IPS-18c (cell line): Measurements from ENCODE around the gene C22orf39.
A peak's percentile ranks its signal among the peaks of the same experiment; 100 is the strongest.

Experiments
- H3K4me3 ChIP-seq: 2 replicates; pipeline ENCODE4 v1.7.0; 2013; ENCODE audit warnings: low read depth, mild to moderate bottlenecking, low read length, moderate library complexity; ENCODE audit not compliant: insufficient read depth
- H3K9me3 ChIP-seq: one replicate; pipeline ENCODE4 v1.6.1; 2013; ENCODE audit warnings: mild to moderate bottlenecking, low read length, moderate library complexity; ENCODE audit not compliant: control insufficient read depth, insufficient read depth

Gene C22orf39, protein sequence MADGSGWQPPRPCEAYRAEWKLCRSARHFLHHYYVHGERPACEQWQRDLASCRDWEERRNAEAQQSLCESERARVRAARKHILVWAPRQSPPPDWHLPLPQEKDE

DNA sequence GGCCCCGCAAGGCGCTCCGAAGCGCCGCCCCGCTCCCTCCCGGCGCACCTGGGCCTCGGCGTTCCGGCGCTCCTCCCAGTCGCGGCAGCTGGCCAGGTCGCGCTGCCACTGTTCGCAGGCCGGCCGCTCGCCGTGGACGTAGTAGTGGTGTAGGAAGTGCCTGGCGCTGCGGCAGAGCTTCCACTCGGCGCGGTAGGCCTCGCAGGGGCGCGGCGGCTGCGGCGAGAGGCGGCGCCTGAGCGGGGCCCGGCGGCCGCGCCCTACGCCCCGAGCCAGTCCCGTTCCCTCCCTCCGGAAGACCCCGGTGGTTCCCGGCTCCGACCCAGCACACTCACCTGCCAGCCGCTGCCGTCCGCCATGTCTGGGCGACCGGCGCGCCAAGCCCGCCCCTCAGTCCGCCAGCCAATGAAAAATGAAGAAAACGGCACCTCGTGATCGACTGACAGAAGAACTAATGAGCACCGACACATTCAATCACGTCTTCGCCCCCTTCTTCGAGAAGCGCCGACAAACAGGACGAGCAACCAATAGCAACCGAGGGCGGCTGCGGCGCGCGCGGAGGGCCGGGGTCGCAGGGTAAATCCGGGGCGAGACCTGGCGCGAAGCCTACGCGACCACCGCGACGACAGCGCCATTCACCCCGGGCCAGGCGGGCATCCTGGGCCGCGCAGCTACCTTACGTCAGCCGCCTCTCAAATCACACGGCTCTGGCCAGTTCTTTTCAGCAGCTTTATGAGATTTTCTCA lies at the start of gene C22orf39:
Gene C22orf39, minus strand, starts transcription at position 382 of the 746 bp plus-strand sequence. Its CDS starts 23 bp downstream, at position 359.
- H3K4me3 ChIP-seq = peak within 1 kb of the TSS; percentile 95
- no peaks in the 10 kb centered on the region for H3K9me3 ChIP-seq

DNA sequence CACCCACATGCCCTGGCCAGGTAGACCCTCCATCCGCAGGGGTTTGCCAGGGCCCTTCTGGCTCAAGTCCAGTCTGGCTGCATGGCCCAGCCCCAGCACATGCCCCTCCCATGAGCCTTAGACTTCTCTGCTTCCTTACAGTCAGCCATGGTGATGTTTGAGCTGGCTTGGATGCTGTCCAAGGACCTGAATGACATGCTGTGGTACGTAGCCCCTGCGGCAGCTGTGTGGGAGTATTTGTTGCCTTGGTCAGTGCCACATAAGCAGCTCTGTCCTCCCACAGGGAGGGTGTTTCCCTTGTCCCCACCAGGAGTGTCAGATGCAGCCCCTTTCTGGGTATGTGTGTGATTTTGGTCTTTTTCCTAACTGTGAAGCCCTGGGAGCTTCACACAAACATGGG lies 49.7 kb upstream of the C22orf39 start:
- Histone ChIP-seq H3K9me3 (no peaks in the 10 kb centered on the region), H3K4me3 (no peak overlapping the region)

DNA sequence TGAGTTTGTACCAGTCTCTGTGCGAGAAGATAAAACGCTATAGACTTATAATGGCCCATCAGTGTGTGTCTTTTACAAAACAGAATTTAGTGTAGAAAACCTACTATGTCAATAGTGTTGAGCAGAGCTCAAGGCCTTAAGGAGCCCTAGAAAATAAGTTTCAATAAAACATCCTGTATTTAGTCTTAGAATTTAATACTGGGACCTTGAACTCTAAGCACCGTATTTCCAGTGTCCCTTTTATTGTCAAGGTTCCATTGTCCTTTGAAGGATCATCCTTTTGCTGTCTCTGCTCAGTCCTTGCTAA lies 48.8 kb upstream of the C22orf39 start:
- H3K9me3 ChIP-seq = no peaks in the 10 kb centered on the region
- no peak overlapping the region for H3K4me3 ChIP-seq

DNA sequence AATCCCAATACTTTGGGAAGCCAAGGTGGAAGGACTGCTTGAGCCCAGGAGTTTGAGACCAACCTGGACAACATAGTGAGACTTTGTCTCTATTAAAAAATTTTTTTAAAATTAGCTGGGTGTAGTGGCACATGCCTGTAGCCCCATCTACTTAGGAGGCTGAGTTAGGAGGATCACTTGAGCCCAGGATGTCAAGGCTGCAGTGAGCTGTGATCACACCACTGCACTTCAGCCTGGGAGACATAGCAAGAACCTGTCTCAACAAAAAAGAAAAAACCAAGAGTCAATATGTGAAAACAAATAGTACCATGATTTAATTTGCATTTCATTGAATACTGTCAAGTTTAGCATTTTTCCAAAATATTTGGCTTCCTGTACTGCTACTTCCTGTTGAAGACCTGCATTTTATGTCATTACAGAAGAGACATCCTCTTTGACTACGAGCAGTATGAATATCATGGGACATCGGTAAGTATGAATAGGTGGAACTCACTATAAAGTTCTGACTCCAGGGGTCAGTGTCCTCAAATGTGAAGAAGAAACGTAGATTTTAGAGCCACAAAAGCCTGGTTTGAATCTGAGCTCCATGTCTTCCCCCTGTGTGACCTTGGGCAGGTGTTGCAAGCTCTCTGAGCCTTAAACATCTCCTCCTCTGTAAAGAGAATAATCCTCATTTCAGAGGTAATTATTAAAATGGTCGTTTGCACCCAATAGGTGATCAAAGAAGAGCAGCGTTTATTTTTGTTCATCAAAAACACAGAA lies 48.2 kb upstream of the C22orf39 start:
- Histone ChIP-seq H3K9me3 (no peaks in the 10 kb centered on the region), H3K4me3 (no peak overlapping the region)

DNA sequence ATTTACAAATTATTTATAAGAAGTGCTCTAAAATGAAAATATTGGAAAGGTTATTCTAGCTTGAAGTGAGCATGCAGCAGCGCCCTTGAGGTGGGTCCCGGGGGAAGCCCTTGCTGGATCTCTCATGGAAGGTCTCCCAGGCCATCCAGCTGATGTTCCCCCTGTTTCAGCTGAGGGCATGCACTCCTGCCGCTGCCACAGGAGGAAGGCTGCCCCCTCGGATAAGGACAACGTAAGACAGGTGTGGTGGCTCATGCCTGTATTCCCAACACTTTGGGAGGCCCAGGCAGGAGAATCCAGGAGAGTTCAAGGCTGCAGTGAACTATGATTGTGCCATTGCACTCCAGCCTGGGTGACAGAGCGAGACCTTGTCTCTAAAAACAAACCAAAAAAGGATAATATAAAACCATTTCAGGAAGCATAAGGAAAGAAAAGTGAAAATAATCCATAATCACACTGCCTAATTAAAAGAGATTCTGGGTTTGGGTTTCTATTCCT lies 47.2 kb upstream of the C22orf39 start:
- no peaks in the 10 kb centered on the region for H3K9me3 ChIP-seq

DNA sequence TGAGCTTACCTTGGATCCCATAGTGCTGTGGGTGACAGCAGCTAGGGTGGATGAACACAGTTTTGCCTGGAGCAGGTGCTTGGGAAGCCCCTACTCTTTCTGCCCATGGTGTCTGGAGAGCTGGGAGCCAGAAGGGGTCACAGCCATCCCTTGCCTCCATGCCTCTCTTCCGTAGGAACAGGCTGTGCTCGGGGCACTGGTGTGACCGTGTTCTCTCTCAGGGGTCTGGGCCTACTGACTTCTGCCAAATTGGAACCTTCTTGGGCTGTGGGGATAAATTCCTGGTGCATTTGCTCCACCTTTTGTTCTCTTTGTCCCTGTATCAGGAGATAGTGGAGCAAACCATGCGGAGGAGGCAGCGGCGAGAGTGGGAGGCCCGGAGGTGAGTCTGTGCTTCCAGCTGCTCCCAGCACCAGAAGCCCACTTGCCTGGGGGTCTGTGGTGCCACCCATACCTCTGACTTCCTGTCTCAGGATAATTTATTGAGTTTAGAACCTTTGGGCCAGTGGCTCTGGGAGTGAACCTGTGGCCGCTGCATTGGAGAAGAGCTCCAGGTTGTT lies 46.6 kb upstream of the C22orf39 start:
- Histone ChIP-seq H3K9me3 (no peaks in the 10 kb centered on the region), H3K4me3 (no peak overlapping the region)

More for the DNA sequence above, 47.2 kb upstream of the C22orf39 start:
- no peak overlapping the region for H3K4me3 ChIP-seq

DNA sequence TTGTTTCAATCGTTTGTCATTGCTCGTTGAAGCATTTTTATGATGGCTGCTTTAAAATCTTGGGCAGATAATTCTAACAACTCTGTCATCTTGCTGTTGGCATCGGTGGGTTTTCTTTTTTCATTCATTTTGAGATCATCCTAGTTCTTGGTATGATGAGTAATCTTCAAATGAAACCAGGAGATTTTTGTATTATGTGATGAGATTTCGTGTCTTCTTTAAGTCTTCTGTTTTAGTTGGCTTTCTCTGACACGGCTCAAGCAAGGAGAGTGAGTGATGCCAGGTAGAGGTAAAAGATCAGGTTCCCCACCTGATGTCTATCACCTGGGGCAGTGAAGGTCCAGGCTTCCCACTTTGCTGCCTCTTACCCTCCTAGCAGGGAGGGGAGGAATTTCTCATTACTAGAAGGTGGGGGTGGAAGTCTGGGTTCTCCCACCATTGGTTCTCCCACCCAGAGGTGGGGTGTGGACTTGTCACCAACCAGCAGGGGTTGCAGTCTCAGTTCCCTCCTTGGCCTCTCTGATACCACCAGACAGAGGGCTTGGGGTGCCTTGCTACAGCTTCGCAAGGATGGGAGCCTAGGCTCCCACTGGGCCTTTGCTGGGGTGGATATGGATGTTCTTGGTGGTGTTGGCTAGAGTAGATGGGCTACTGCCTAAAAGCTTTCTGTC lies 45.1 kb upstream of the C22orf39 start:
- Histone ChIP-seq H3K9me3 (no peaks in the 10 kb centered on the region), H3K4me3 (no peak overlapping the region)

DNA sequence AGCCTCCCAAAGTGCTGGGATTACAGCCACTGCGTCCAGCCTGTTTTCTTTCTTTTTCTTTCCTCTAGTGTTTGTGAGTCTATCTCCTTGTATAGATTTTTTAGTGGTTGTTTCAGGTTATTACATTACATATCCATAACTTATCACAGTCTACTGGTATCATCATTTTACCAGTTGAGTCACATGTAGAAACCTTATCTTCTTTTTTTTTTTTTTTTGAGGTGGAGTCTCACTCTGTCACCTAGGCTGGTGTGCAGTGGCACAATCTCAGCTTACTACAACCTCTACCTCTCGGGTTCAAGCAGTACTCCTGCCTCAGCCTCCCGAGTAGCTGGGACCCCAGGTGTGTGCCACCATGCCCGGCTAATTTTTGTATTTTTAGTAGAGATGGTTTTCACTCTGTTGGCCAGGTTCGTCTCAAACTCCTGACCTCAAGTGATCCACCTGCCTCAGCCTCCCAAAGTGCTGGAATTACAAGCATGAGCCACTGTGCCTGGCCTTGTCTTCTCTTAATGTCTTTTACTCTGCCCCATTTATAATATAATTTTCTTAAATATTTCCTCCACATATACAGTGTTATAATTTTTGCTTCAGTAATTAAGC lies 43.2 kb upstream of the C22orf39 start:
- no peaks in the 10 kb centered on the region for H3K9me3 ChIP-seq
- no peak overlapping the region for H3K4me3 ChIP-seq

DNA sequence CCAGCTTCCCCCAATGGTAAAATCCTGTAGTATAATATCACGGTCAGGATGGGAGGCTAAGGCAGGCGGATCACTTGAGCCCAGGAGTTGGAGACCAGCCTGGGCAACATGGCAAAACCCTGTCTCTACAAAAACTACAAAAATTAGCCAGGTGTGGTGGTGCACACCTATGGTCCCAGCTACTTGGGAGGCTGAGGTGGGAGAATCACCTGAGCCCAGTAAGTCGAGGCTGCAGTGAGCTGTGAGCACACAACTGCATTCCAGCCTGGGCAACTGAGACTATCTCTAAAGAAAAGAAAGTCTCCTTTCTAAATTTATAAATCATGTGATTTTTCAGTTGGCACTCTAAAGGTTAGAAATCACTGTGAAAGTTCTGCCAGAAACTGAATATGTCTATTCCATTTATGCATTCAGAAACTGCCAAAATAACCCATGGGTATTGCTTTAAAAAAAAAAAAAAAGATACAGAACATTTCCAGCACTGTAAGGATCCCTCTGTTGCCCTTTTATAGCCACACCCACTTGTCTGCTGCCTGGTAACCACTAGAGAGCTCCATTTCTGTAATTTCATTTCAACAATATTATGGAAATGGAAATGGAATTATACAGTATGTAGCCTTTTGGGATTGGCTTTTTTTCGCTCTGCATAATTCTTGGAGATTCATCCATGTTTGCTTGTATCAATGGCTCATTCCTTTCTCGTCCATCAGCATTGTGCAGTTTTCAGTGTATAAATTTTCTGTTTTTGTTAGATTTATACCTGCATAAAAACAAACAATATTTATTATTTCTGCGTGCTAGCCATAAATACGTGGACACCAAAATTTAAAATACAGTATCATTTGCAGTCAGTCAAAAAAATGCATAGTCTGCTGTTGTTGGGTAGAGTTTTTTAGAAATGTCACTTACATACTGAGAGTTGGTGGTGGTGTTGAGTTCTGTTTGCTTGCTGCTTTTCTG lies 41.7 kb upstream of the C22orf39 start:
- no peak overlapping the region for H3K4me3 ChIP-seq

DNA sequence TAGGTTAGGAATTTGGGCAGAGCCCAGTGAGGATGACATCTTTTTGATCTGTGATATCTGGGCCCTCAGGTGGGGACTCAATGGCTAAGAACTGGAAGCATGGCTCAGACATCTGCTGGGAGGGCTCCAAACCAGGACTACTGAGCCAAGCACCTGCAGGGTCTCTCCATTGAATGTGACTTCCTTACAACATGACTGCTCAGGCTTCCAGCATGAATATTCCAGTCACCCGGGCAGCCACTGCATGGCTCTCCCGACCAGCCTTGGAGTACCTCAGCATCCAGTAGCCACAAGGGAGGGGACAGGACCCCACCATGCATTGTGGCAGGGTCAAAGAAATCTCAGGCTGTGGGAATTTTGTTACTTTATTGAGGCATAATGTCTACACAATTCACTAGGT lies 40.8 kb upstream of the C22orf39 start:
- no peaks in the 10 kb centered on the region for H3K9me3 ChIP-seq
- H3K4me3 ChIP-seq = no peak overlapping the region

More for the DNA sequence above, 41.7 kb upstream of the C22orf39 start:
- H3K9me3 ChIP-seq = no peaks in the 10 kb centered on the region

DNA sequence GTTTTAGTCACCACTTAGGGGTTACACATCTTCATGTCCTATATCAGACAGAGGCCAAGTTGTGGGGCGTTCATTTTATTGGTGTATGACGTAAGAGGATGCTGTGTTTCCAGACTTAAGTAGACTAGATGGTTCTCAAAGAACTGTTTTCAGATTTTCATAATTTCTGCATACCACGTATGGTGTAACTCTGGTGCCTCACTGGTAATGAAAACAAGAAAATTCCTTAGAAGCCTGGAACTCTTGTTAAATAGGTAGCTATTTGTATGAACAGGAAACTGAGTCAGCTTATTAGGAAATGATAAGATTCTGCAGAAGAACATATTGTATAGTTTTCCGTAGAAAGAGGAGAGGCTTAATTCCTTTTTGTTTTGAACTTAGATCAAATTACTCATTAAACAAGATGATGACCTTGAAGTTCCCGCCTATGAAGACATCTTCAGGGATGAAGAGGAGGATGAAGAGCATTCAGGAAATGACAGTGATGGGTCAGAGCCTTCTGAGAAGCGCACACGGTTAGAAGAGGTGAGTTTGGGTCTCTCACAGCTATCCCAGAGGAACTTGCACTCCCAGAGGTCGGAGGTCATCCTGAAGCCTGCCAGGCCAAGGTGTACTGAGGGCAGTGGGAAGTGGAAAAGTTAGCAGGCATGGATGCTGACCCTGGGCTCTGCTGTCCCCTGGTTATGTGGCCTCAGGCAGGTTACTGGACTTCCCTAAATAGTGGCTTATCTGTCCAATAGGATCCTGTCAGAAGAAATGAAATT lies 36.2 kb upstream of the C22orf39 start:
- Histone ChIP-seq H3K9me3 (no peaks in the 10 kb centered on the region), H3K4me3 (no peak overlapping the region)

DNA sequence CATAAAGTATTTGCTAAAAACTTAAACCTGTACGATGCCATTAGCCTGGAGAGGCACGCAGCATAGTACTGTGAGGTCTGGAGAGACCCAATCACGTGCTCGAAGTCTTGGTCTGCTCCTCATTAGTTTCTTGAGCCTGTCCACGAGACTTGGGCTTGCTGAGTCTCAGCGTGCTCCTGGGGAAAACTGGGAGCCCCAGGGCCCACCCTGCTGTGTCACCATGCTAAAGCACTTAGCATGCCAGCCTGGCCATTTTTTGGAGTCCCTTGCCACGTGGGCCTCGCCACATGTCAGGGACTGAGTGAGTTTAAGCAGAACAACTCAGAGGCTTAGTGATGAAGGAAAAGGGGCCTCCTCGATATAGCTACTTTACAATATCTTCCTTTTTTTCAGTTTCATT lies 34.8 kb upstream of the C22orf39 start:
- Histone ChIP-seq H3K9me3 (no peaks in the 10 kb centered on the region), H3K4me3 (no peak overlapping the region)

DNA sequence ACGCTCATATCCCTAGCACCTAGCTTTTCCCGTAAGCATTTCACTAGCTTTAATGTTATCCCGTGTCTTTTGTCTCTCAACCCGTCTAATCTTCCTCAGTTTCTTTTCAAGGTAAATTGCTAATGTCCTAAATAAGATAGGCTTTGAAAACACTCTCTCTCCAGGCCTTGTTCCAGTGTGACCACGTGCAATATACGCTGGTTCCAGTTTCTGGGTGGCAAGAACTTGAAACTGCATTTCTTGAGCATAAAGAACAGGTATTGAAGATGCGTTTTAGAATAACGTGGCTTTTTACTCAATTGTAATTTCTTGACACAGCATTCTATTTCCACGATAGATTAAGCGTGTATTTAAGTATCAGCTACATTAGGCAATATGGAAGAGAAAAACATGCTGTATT lies 33.3 kb upstream of the C22orf39 start:
- H3K4me3 ChIP-seq = peak overlapping the region; percentile 81
- H3K9me3 ChIP-seq = no peaks in the 10 kb centered on the region

DNA sequence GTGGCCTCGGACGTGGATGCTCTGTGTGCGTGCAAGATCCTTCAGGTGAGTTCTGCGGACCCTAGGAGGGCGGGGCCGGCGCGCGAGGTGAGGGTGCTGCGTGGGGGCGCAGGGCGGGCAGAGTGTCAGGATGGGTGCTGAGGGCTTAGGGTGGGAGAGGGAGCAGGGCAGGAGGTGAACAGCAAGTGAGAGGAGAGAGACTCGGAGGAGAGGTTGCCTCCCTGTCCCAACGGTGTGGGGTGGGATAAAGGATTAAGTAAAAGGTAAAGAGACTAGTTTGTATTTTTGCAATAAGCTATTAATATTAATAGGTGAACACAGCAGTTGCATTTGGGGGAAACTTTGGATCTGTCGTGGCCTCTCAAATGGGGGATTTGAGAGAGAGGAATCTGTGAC lies 32.7 kb upstream of the C22orf39 start:
- Histone ChIP-seq H3K4me3 (peak overlapping the region; percentile 81), H3K9me3 (no peaks in the 10 kb centered on the region)

DNA sequence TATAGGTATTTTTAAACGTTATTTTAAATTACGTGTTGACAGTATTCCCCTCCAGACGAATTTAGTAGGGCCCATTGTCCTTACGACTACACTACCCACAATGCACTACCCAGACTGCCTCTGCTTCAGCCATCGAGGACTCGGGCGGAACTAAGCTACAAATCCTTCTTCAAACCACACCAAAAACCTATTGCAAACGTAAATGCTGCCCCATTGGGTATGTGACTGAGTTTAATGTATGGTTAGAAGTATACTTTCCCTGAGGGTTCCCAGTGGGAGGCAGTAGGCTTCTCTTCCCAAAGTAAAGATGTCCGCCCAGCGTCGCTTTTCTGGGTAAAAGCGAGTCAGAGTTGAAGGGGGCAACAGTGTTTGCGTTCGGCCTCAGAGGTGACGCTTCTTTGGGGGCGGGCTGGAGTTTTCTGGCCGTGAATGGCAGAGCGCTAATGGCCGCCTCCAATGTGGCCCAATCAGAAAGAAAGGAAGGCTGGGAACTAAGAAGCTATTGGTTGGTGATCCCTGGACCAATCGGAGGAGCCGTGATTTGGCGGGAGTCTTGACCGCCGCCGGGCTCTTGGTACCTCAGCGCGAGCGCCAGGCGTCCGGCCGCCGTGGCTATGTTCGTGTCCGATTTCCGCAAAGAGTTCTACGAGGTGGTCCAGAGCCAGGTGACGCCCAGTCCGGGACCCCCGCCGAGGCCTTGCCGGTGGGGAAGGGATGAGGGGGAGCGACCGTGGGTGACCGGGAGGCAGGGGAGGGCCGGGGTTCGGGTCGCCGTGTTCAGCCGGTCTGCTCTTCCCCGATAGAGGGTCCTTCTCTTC lies 32.1 kb upstream of the C22orf39 start, which contains the start of gene CDC45:
Gene CDC45, plus strand, starts transcription at position 566 of the 818 bp plus-strand sequence. Its CDS starts 49 bp downstream, at position 615.
- H3K4me3 ChIP-seq = peak within 1 kb of the TSS; percentile 88
- no peaks in the 10 kb centered on the region for H3K9me3 ChIP-seq
